Body of pancreas (tissue), 4 donors: ENCODE results near the gene AKT1. TPM values are rescaled to one million over a fixed set of nuclear protein-coding genes. Genes with fewer than 3 reads are reported as not detected.

Experiments used
- ATAC-seq: fragments of 150-250 bp; one replicate; pipeline ENCODE4 v1.9.1; 2016
- DNase-seq, 4 donors: peaks; one replicate each; pipeline ENCODE4 v3.0.0-alpha.2; 2019
- H3K27ac ChIP-seq, 4 donors: fragments of 200-600 bp; sonication (generic); 1 replicate in 3 of 4; 2 replicates in 1 of 4; pipeline versions ENCODE4 v1.5.1 to v1.6.1; 2016 to 2019; ENCODE audit warnings: mild to moderate bottlenecking in 1 of 4, mixed read lengths in 1 of 4, moderate library complexity in 1 of 4
- H3K27me3 ChIP-seq, 2 donors: fragments of 200-600 bp; sonication (generic); one replicate each; pipeline ENCODE4 v1.6.0; 2016; ENCODE audit warnings: mild to moderate bottlenecking in 1 of 2
- H3K36me3 ChIP-seq, 2 donors: fragments of 200-600 bp; sonication (generic); replicated peaks in 1 of 2; 2 replicates each; pipeline ENCODE4 v1.5.1; 2016; ENCODE audit warnings: low read depth in 2 of 2; ENCODE audit not compliant: insufficient read depth in 1 of 2
- H3K4me1 ChIP-seq: fragments of 200-600 bp; sonication (generic); one replicate; pipeline ENCODE4 v1.6.0; 2016
- H3K4me3 ChIP-seq, 2 donors: fragments of 200-600 bp; sonication (generic); 1 replicate in 1 of 2; 2 replicates in 1 of 2; pipeline ENCODE4 v1.5.1; 2016 to 2019
- H3K9me3 ChIP-seq, 3 donors: fragments of 200-600 bp; sonication (generic); 1 replicate in 2 of 3; 2 replicates in 1 of 3; pipeline ENCODE4 v1.5.1; 2016
- CTCF ChIP-seq, 7 experiments: fragments of 450-650 bp in 4 of 7; fragments of 200-600 bp in 3 of 7; sonication (generic) in 3 of 7; IDR thresholded peaks; one replicate each; pipeline ENCODE4 v1.5.1; 2016 to 2019; ENCODE audit warnings: antibody characterized with exemption in 7 of 7
- POLR2A ChIP-seq, 3 donors: fragments of 450-650 bp; IDR thresholded peaks; one replicate each; pipeline ENCODE4 v1.6.1; 2016; ENCODE audit warnings: antibody characterized with exemption in 3 of 3, mild to moderate bottlenecking in 2 of 3
- WGBS, 2 donors: methylation state at CpG; one replicate each; pipeline ENCODE4 v1.1.5; 2017; 5-methylcytosine and 5-hydroxymethylcytosine counted together
- intact Hi-C: fragments of 100-400 bp; cut with DNase I; formaldehyde crosslinking; loops from one replicate; pipeline ENCODE4 v1.15.1; 2023
- total RNA-seq, 2 donors: library from RNA; depleted of rRNA; stranded (reverse); fragments of >200 nt; gene quantifications; one replicate each; pipeline ENCODE4 v1.1.0, GENCODE V29; 2016

Gene AKT1
- total RNA-seq, 2 donors from 2014 or later: 74.2 to 151 TPM

DNA sequence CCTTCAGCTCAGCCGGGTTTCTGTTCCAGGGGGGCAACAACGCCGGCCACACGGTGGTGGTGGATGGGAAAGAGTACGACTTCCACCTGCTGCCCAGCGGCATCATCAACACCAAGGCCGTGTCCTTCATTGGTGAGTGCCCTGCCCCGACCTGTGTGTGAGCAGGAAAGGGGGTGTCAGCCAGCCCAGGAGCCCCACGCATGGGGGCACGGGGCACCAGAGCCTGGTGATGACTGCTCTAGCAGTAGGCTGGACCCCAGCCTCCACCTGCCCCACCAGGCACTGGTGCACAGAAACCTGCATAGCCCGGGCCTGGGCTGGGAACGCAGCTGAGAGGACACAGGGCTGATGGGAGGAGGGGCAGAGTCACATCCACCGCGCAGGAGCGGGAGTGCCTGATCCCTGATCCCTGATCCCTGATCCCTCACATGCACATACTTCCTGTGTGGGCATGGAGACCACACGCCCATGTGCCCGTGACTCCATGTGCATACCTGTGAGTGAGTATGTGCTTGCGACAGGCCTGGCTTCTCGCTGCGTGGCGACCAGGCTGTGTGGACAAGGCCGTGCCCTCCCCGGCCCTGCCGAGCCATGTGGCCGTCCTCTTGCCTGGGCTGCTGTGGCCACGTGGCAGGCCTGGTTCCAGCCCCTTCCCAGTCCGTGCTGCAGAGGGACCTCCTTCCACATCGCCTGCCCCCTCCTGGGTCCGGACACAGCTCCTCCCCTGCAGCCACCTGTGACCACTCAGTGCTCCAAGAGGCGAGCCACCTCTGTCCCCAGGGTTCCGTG lies 60.4 kb downstream of the AKT1 start:
- Histone ChIP-seq H3K27ac (peak overlapping the region in 1 of 4 donors; percentile 51), H3K4me1 (peaks cover 6% of the 10 kb centered on the region), H3K27me3 (no peaks in the 10 kb centered on the region), H3K36me3 (no peaks in the 10 kb centered on the region), H3K9me3 (no peaks in the 10 kb centered on the region), H3K4me3 (no peak overlapping the region)
- TF ChIP-seq CTCF (IDR thresholded peaks at IDR 0.05) (no peak), POLR2A (IDR thresholded peaks at IDR 0.05) (no peak)
- intact Hi-C loops: no loop called here
- DNase-seq: no peak
- no peak for ATAC-seq
- WGBS, 2 donors: 75 to 76% methylated on average over 11 to 30 of the region's 31 CpGs

GRCh38 chr14:104734601-104734990 lies 61.0 kb downstream of the AKT1 start:
- H3K27me3 ChIP-seq: no peaks in the 10 kb centered on the region
- 92 to 99% methylated on average over 6 to 9 of the region's 9 CpGs for WGBS, 2 donors
- ATAC-seq (no peak), DNase-seq (no peak)
- H3K9me3 ChIP-seq: no peaks in the 10 kb centered on the region
- H3K4me1 ChIP-seq: peaks cover 6% of the 10 kb centered on the region
- no peak overlapping the region for H3K27ac ChIP-seq
- no peak for TF ChIP-seq POLR2A (IDR thresholded peaks at IDR 0.05)
- TF ChIP-seq CTCF (IDR thresholded peaks at IDR 0.05): no peak
- intact Hi-C loops: no loop called here
- H3K36me3 ChIP-seq: no peaks in the 10 kb centered on the region
- H3K4me3 ChIP-seq: no peak overlapping the region

GRCh38 chr14:104734051-104734587 lies 61.4 kb downstream of the AKT1 start:
- Histone ChIP-seq H3K27me3 (no peaks in the 10 kb centered on the region), H3K36me3 (no peaks in the 10 kb centered on the region), H3K9me3 (no peaks in the 10 kb centered on the region), H3K27ac (no peak overlapping the region), H3K4me1 (peaks cover 6% of the 10 kb centered on the region), H3K4me3 (no peak overlapping the region)
- TF ChIP-seq POLR2A (IDR thresholded peaks at IDR 0.05): no peak
- TF ChIP-seq CTCF (IDR thresholded peaks at IDR 0.05): no peak
- DNase-seq (no peak), ATAC-seq (no peak)
- intact Hi-C loops: no loop called here
- WGBS, 2 donors: 87% methylated on average over 6 of the region's 6 CpGs; no CpG with 5 or more reads in 1 of the 2 donors

DNA sequence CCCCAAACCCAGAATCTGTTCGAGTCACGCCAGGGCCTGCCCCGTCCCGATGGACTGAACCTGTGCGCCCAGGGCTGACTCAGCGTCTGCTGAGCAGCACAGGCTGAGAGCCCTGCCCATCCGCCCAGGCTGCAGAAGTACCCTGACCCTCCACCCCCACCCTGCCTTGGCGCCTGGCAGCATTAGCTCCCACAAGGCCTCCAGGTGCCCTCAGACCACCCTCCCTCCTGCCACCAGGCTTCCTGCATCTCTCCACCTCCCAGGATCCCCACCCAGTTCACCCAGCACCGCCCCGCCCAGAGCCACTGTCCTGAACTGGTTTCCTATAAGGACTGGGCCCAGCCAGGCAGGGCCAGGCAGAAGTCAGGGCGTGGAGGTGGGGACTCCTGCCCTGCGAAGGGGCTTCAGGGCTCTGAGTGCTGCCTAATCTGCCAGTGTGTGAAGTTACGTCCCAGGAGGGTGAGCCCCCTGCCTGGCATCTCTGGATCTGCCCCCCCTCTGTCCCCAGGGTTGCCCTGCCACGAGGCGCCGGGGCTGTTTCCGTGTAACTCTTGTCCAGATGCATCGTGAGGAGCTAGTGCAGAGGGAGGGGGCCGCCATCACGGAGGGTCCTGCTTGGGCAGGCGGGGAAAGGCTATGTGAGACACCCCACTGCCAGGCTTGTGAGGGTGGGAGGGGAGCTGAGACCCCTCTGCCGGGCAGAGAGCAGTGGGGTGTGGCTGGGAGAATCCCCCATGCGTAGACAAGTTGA lies 62.4 kb downstream of the AKT1 start:
- 86 to 89% methylated on average over 10 to 16 of the region's 23 CpGs for WGBS, 2 donors
- no peak overlapping the region for H3K27ac ChIP-seq
- peaks cover 6% of the 10 kb centered on the region for H3K4me1 ChIP-seq
- DNase-seq (no peak), ATAC-seq (no peak)
- no peak overlapping the region for H3K4me3 ChIP-seq
- no peaks in the 10 kb centered on the region for H3K36me3 ChIP-seq
- intact Hi-C loops: no loop called here
- H3K9me3 ChIP-seq: no peaks in the 10 kb centered on the region
- no peaks in the 10 kb centered on the region for H3K27me3 ChIP-seq
- TF ChIP-seq POLR2A (IDR thresholded peaks at IDR 0.05) (no peak), CTCF (IDR thresholded peaks at IDR 0.05) (no peak)
